ENCODE results near the gene ABLIM3. TPM values are rescaled to one million over a fixed set of nuclear protein-coding genes. Genes with fewer than 3 reads are reported as not detected.

ABLIM3 gene
- total and polyA plus RNA-seq, 2 experiments from 2014 or later = 7.3 to 7.8 TPM

- WGBS (ENCODE audit: low lambda C conversion rate, missing lambda C conversion rate) = 83% methylated on average over 4 of the region's 4 CpGs
- no peak for DNase-seq (ENCODE audit: low spot score)
- no peak for TF ChIP-seq EZH2phosphoT487 (IDR thresholded peaks at IDR 0.05; ENCODE audit: low read depth, severe bottlenecking, unreplicated experiment)
Observed at GRCh38 chr5:149303210-149303609, 161.9 kb downstream of the ABLIM3 start.

GRCh38 chr5:149304195-149305078, 163.1 kb downstream of the ABLIM3 start:
- 82% methylated on average over 10 of the region's 11 CpGs for WGBS (ENCODE audit: low lambda C conversion rate, missing lambda C conversion rate)
- DNase-seq (ENCODE audit: low spot score) = no peak
- no peaks in the 10 kb centered on the region for H3K79me2 ChIP-seq
- no peak overlapping the region for H2AFZ ChIP-seq
- no peaks in the 10 kb centered on the region for H3K36me3 ChIP-seq (replicated peaks; ENCODE audit: insufficient read depth, low read depth)
- TF ChIP-seq EZH2 (IDR thresholded peaks at IDR 0.05; ENCODE audit: borderline replicate concordance) (no peak), EZH2phosphoT487 (IDR thresholded peaks at IDR 0.05; ENCODE audit: low read depth, severe bottlenecking, unreplicated experiment) (no peak), CTCF (IDR thresholded peaks at IDR 0.05; ENCODE audit: poor library complexity) (no peak)
- no peaks in the 10 kb centered on the region for H3K27me3 ChIP-seq
- no peaks in the 10 kb centered on the region for H4K20me1 ChIP-seq (ENCODE audit: insufficient read depth, poor library complexity, severe bottlenecking)
- H3K4me2 ChIP-seq = no peak overlapping the region
- H3K27ac ChIP-seq = no peak overlapping the region
- no peaks in the 10 kb centered on the region for H3K9me2 ChIP-seq (replicated peaks; ENCODE audit: insufficient read depth)
- no peak overlapping the region for H3K4me3 ChIP-seq
- no peaks in the 10 kb centered on the region for H3K9me3 ChIP-seq (ENCODE audit: low read depth)
- peaks cover 2% of the 10 kb centered on the region for H3K4me1 ChIP-seq (ENCODE audit: insufficient read depth)

More at GRCh38 chr5:149303210-149303609, 161.9 kb downstream of the ABLIM3 start:
- Histone ChIP-seq H3K36me3 (replicated peaks; ENCODE audit: insufficient read depth, low read depth) (no peaks in the 10 kb centered on the region), H3K9me3 (ENCODE audit: low read depth) (no peaks in the 10 kb centered on the region), H3K27ac (no peak overlapping the region), H3K27me3 (no peaks in the 10 kb centered on the region), H3K4me2 (no peak overlapping the region), H2AFZ (no peak overlapping the region), H3K9me2 (replicated peaks; ENCODE audit: insufficient read depth) (no peaks in the 10 kb centered on the region), H3K79me2 (no peaks in the 10 kb centered on the region), H4K20me1 (ENCODE audit: insufficient read depth, poor library complexity, severe bottlenecking) (no peaks in the 10 kb centered on the region), H3K4me3 (no peak overlapping the region), H3K4me1 (ENCODE audit: insufficient read depth) (peaks cover 6% of the 10 kb centered on the region)

GRCh38 chr5:149309354-149309753, 168.1 kb downstream of the ABLIM3 start:
- no peak for TF ChIP-seq EZH2phosphoT487 (IDR thresholded peaks at IDR 0.05; ENCODE audit: low read depth, severe bottlenecking, unreplicated experiment)
- no peak for TF ChIP-seq CTCF (IDR thresholded peaks at IDR 0.05; ENCODE audit: poor library complexity)
- TF ChIP-seq EZH2 (IDR thresholded peaks at IDR 0.05; ENCODE audit: borderline replicate concordance) = no peak
- Histone ChIP-seq H3K36me3 (replicated peaks; ENCODE audit: insufficient read depth, low read depth) (no peaks in the 10 kb centered on the region), H3K4me3 (no peak overlapping the region), H3K4me2 (no peak overlapping the region), H3K9me3 (ENCODE audit: low read depth) (no peaks in the 10 kb centered on the region), H3K4me1 (ENCODE audit: insufficient read depth) (no peaks in the 10 kb centered on the region), H2AFZ (no peak overlapping the region), H3K79me2 (no peaks in the 10 kb centered on the region), H3K27ac (no peak overlapping the region), H3K9me2 (replicated peaks; ENCODE audit: insufficient read depth) (no peaks in the 10 kb centered on the region), H3K27me3 (no peaks in the 10 kb centered on the region), H4K20me1 (ENCODE audit: insufficient read depth, poor library complexity, severe bottlenecking) (no peaks in the 10 kb centered on the region)
- DNase-seq (ENCODE audit: low spot score) = no peak
- WGBS (ENCODE audit: low lambda C conversion rate, missing lambda C conversion rate) = 92% methylated on average over 6 of the region's 6 CpGs

Other genes starting within 250 kb of the ABLIM3 start
- 3.5 and 3.8 TPM in 2 replicates for gene SH3TC2, start 78.4 kb upstream of the ABLIM3 start, total RNA-seq
- 1.3 and 2.2 TPM in 2 replicates for gene SH3TC2, start 78.4 kb upstream of the ABLIM3 start, polyA plus RNA-seq
- 1.2 and 1.3 TPM in 2 replicates for gene AFAP1L1, start 130.4 kb downstream of the ABLIM3 start, total RNA-seq
- 1.8 and 2.3 TPM in 2 replicates for gene AFAP1L1, start 130.4 kb downstream of the ABLIM3 start, polyA plus RNA-seq
- 18.7 and 19.6 TPM in 2 replicates for gene GRPEL2, start 204.0 kb downstream of the ABLIM3 start, total RNA-seq
- 6.7 and 7.6 TPM in 2 replicates for gene GRPEL2, start 204.0 kb downstream of the ABLIM3 start, polyA plus RNA-seq
- 8.9 and 9.1 TPM in 2 replicates for gene PCYOX1L, start 216.6 kb downstream of the ABLIM3 start, total RNA-seq
- gene PCYOX1L, start 216.6 kb downstream of the ABLIM3 start, polyA plus RNA-seq = 12.9 and 14.4 TPM in 2 replicates
- gene IL17B, start 237.8 kb downstream of the ABLIM3 start, total RNA-seq = 0.60 TPM in 1 of 2 replicates, not detected in the other
- gene IL17B, start 237.8 kb downstream of the ABLIM3 start, polyA plus RNA-seq = 0.27 TPM in 1 of 2 replicates, not detected in the other

All from hepatocyte (in vitro differentiated cells).